Body of pancreas (tissue), 4 donors: ENCODE results near the gene LIG3.

Experiments
- POLR2A ChIP-seq, 3 donors: fragments of 450-650 bp; IDR thresholded peaks; one replicate each; pipeline ENCODE4 v1.6.1; 2016; ENCODE audit warnings: antibody characterized with exemption in 3 of 3, mild to moderate bottlenecking in 2 of 3
- TF ChIP-seq, protein P1 (sequence below), 7 experiments: fragments of 450-650 bp in 4 of 7; fragments of 200-600 bp in 3 of 7; sonication (generic) in 3 of 7; IDR thresholded peaks; one replicate each; pipeline ENCODE4 v1.5.1; 2016 to 2019; ENCODE audit warnings: antibody characterized with exemption in 7 of 7

DNA sequence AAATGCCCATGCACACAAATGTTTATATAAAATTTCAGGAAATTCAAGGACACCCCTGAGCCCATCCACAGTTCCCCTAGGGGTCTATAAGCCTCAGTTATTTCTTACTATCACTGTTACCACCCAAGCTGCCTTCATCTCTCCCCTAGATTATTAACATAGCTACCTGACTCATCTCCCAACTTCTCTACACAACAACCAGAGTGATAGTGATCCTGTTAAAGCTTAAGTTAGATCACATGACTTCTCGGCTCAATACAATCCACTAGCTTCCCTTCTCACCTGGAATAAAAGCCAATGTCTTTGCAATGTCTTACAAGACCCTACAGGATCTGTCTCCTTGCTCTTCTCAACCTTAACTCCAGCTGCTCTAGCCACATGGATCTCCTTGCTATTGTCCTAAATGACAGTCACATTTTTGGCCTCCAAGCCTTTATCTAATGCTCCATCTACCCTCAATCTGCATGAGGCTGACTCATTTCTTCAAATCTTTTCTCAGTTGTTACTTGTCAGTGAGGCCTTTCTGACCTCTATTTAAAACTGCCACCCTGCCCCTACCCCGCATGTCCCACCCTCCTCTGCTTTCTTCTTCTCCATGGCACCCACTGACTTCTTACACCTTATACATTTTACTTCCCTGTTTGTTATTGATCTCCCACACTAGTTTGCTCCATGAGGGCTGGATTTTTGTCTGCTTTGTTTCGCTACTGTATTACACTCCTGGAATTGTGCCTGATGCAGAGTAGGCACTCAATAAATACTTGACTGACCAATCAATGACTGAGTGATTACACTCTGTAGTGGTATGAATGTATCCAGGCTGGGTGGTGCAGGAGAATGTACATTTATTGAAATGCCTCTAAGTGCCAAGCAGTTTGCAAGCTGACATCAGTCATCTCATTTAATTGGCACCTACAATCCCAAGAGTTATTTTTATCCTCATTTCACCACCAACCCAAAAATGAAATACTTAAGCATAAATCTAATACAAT, 5.2 kb upstream of the LIG3 start:
- TF ChIP-seq, protein P1, sequence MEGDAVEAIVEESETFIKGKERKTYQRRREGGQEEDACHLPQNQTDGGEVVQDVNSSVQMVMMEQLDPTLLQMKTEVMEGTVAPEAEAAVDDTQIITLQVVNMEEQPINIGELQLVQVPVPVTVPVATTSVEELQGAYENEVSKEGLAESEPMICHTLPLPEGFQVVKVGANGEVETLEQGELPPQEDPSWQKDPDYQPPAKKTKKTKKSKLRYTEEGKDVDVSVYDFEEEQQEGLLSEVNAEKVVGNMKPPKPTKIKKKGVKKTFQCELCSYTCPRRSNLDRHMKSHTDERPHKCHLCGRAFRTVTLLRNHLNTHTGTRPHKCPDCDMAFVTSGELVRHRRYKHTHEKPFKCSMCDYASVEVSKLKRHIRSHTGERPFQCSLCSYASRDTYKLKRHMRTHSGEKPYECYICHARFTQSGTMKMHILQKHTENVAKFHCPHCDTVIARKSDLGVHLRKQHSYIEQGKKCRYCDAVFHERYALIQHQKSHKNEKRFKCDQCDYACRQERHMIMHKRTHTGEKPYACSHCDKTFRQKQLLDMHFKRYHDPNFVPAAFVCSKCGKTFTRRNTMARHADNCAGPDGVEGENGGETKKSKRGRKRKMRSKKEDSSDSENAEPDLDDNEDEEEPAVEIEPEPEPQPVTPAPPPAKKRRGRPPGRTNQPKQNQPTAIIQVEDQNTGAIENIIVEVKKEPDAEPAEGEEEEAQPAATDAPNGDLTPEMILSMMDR (IDR thresholded peaks at IDR 0.05), result no peak
- no peak for TF ChIP-seq POLR2A (IDR thresholded peaks at IDR 0.05)
